Right renal cortex interstitium (tissue), 3 donors: Measurements from ENCODE around the gene FRMD3. TPM values are rescaled to one million over a fixed set of nuclear protein-coding genes. Genes with fewer than 3 reads are reported as not detected.

Source experiments
- DNase-seq, 3 donors: peaks; one replicate each; pipeline ENCODE4 v3.0.0-alpha.2; 2013; ENCODE audit warnings: low read depth in 3 of 3, low spot score in 2 of 3
- polyA plus RNA-seq, 3 donors: library from polyadenylated mRNA; unstranded; fragments of 120-200 nt; gene quantifications; one replicate each; pipeline ENCODE4 v1.2.1, GENCODE V29; 2013; ENCODE audit not compliant: insufficient read length in 3 of 3

FRMD3 gene
- polyA plus RNA-seq, 3 donors: 22.8 to 27.0 (median 26.8) TPM

GRCh38 chr9:83343366-83343999 is 194.7 kb downstream of the FRMD3 start:
- DNase-seq: no peak

GRCh38 chr9:83342731-83343130 is 195.5 kb downstream of the FRMD3 start:
- no peak for DNase-seq

DNA sequence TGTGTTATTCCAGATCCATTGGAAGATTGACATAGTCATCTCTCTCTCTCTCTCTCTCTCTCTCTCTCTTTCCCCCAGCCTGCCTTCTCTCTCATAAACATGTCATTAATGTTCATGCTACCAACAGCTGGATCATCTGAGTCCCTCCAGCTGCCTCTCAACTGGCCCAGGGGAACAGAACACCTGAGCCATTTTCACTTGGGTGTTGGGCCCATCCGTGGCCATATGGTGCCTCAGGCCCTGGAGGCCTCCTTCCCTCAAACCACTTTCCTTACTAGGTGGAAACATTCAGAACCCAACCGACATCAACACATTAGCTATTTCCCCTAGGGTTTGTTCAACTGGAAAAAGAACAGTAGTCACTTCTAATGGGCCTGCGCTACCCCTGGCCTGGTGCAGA is 196.2 kb downstream of the FRMD3 start:
- DNase-seq: no peak

- no peak for DNase-seq
These were observed 197.8 kb downstream of the FRMD3 start for GRCh38 chr9:83340451-83340850.

DNA sequence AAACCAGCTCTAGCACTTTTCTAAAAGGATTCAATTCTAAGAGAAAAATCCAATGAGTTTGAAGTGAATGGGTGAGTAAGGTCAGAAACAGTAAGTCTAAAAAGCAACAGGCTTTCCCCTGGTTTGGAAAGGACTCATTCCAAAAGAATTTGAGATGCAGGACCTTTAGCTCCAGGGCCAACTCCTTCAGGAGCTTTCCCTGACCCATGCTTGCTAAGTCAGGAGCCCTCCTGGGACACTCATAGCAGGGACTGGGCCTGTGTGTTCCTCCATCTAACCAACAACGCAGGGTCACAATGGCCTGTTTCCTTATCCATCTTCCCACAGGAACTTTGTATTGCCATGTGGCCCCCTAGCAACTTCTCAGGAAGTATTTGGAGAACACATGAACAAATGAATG is 198.8 kb downstream of the FRMD3 start:
- no peak for DNase-seq

GRCh38 chr9:83336706-83337105 is 201.5 kb downstream of the FRMD3 start:
- DNase-seq: no peak

DNA sequence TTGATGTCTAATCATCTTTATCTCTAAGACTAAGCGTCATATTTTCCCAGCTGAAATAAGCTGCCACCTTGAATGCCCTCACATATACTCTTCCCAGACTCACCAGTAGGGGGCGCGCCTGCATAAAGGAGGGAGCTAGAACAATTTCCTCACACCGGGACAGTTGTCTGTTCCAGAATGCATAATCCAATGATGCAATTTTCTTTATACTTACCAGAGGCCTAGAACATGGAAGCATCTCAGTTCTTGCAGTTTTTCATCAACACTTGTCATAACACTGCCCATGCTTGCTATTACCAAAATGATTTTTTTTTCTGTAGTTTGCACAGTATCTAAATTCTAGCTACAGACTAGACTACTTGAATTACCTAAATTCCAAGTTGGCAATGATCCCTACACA is 203.9 kb downstream of the FRMD3 start:
- DNase-seq: peak in 2 of 3 donors; percentile 43 to 46

- no peak for DNase-seq
These were observed 207.7 kb downstream of the FRMD3 start for GRCh38 chr9:83330207-83331196.

DNA sequence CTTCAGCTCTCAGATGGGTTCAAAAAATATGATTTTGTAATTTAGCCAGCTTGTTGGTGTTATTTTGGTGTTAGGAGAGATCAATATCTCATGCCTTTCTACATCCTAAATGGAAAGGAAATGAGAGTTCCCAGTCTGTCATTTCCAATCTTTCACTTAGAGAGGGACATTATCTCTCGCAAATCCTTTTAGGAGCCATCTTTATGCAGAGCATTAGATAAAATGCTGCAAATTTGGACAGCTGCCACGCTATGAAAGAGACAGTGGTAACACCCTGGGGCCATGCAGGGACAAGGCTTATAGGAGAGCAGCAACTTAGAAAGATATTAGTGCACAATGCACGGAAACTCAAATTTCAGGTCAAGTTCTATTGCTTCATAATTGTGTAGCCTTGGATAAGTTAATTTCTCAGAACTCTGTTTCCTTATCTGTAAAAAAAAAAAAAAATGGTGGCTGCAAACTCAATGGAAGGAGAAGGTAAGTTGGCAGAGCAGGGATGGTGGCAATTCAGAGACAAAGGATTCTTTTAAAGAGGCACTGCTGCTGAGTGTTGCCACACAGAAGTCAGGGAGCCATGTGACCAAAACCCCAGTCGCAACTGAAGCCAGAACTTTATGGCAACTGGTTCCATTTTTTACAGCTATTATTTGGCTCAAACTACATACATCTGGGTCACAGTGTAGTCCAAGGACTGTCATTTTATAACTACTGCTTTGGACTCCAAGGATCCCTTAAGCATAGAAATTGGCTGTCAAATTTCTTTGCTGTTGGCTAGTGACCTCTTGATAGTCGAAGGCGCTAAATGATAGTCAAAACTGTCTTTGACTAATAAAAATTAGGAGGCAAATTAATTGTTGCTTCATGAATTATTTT is 210.2 kb downstream of the FRMD3 start:
- no peak for DNase-seq

DNA sequence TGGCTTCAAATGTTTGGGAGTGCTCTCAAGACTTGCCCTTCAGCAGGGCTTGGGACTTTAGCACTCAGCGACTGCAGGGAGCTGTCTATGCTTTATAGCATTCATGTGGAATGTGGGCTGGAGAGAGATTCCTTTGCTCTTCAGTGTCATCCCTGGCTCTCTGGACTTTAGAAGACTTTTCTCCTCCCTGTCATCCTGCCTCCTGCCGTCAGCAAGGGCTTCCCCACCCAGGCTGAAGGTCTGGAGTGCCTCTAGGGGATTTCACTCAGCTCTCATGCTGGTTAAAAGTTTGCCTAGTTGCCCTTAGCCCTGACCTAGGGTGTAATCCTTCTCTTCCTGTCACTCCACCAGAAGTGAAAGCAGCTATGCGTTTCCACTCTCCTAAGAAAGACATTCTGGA is 210.9 kb downstream of the FRMD3 start:
- no peak for DNase-seq

GRCh38 chr9:83323148-83323547 is 215.1 kb downstream of the FRMD3 start:
- DNase-seq: no peak

GRCh38 chr9:83322438-83322837 is 215.8 kb downstream of the FRMD3 start:
- DNase-seq: no peak

DNA sequence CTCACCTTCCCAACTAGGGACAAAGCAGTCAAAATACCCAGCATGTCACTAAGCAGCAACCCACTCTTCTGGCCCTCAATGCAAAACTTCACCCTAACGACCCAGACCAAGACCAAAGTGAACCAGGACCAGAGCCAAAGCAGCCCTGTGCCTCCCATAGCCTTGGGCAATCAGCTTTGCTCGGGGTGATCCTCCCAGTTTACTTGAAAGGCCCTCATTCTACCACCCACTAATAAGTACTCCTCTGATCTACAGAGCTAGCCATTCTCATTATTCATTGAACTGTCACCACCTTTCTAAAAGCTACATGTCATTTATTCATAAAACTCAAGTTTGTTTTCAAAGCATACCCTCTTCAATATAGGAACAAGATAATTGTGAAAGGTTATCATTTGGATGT is 221.0 kb downstream of the FRMD3 start:
- DNase-seq: no peak

DNA sequence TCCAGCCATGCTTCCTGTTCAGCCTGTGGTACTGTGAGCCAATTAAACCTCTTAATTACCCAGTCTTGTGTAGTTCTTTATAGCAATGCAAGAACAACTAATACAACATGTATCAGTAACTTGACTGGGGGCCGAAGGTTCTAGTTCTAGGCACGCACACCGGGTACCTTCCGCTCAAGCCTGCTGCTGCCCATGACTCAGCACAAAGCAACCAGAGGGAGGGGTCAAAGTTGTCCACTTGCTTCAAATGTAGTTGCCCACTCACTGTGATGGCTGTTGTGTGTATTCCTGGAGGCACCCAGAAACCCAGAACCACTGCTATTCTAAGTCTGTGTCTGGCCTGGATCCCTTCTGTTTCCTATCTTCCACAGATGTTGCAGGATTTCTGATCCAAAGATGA is 222.6 kb downstream of the FRMD3 start:
- no peak for DNase-seq

DNA sequence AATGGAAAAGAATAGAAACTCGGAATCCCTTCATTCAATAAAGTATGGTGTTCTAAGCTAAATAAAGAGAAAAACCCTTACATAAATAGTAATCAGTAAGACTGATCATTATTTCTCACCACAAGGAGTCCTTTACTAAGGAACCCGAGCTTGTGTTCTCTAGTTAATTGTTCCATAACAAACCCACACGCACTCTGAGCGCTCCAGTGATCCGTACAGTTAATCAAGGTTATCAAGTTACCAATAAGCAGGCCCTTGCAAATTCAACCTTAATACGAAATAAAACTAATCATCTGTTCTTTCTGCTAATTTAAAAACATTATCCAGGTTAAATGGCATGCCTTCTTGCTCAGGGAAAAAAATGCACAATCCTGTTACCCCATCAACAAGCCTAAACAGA is 224.4 kb downstream of the FRMD3 start:
- no peak for DNase-seq

DNA sequence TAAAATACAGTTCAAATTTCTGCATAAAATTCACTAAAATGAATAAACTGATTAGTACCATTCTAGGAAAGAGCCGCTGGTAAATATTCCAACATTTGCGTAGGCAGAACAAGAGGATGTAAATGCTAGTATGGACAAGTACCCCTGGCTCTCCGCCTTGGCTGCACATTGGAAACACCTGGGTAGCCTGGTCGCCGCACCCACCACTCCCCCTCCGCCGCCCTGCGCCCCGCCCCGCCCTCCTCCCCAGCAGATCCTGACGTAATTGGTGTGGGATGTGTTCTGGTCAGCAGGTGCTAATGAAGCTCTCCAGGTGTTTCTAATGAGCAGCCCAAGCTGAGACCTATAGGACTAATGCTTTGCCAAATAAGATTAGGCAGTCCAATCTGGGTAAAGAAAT is 225.7 kb downstream of the FRMD3 start:
- no peak for DNase-seq

DNA sequence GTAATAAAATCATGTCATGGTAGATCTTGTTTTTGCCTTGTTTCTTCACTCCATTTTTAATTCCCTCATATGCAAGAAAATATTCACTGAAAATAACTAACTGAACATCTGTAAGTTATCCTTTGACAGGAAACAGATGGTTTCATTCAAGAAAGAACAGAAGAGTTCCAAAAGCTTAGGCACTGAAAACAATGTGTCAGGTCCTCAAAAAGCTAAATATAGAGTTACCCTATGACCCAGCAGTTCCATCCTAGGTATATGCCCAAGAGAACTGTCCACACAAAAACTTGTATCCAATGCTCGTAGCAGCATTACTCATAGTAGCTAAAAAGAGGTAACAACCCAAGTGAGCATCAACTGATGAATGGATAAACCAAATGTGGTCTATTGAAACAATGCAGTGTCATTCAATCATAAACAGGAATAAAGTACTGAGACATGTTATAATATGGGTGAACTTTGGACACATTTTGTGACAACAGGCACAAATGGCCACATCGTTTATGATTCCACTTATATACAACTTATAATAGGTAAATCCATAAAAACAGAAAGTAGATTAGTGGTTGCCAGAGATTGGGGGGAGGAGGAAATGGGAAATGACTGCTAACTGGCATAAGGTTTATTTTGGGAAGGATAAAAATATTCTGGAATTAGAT is 231.0 kb downstream of the FRMD3 start:
- no peak for DNase-seq

DNA sequence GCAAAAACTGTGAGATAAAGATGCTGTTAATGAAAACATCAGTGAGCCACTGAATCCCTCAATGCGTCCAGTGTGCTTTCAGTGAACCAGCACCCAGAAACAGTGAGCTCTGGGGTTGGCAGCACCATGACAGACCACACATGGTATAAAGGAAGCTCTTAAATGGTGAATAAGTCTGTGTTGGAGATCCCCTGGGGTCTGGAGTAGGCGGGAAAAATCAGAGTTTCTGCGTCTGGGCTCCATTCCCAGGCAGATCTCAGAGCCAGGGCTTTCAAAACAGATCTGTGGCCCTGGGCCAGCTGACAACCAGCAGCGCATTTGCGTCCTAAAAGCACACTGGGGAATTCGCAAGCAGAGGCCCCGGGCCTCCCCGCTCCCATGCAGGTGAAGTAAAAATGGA is 233.5 kb downstream of the FRMD3 start:
- DNase-seq: peak in 1 of 3 donors; percentile 60

- DNase-seq: no peak
These were observed 238.6 kb downstream of the FRMD3 start for GRCh38 chr9:83299571-83299970.

DNA sequence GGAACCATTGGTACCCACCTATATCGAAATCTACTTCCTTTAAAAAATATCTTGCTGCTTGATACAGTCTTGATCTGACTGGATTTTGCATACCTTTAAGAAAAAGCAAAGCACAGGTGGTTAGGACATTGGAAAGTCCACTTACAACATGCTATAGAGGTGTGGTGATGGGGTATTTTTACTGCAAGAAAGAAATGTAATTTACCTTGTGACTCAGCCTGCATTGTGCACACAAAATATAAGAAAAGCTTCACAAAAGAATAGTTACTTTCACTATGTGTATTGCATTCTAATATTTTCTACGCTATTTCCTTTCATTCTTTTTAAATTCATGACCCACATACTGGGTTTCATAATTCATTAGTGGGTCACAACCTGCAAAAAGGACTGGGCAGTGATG is 239.1 kb downstream of the FRMD3 start:
- DNase-seq: no peak

- DNase-seq: no peak
These were observed 242.1 kb downstream of the FRMD3 start for GRCh38 chr9:83296123-83296522.
